K562 (cell line): ENCODE measurements around the gene WWC2. TPM values are rescaled to one million over a fixed set of nuclear protein-coding genes. Genes with fewer than 3 reads are reported as not detected.

Experiments
- AFF4 ChIP-seq: sonication (generic); formaldehyde crosslinking; IDR thresholded peaks from 2 replicates; pipeline ENCODE4 v1.8.0; 2023; ENCODE audit warnings: mild to moderate bottlenecking, missing genetic modification reagents
- CBX2 ChIP-seq: fragments of 200-600 bp; sonication (generic); IDR thresholded peaks from one replicate; pipeline ENCODE4 v1.6.1; 2012; ENCODE audit warnings: mild to moderate bottlenecking, low read length, inconsistent platforms; ENCODE audit not compliant: insufficient read depth, poor library complexity, severe bottlenecking
- DPF2 ChIP-seq: fragments of 450-650 bp; IDR thresholded peaks from 2 replicates; pipeline ENCODE4 v1.6.1; 2016
- FOXO4 ChIP-seq: fragments of 450-650 bp; formaldehyde crosslinking; IDR thresholded peaks from 2 replicates; pipeline ENCODE4 v1.4.0; 2020; ENCODE audit warnings: mild to moderate bottlenecking, moderate library complexity
- GATAD2A ChIP-seq: fragments of 450-650 bp; IDR thresholded peaks from 2 replicates; pipeline ENCODE4 v1.6.1; 2017
- HNRNPH1 ChIP-seq: fragments of 200-400 bp; formaldehyde crosslinking; optimal IDR thresholded peaks from 2 replicates; pipeline ENCODE3; 2017; ENCODE audit warnings: low read depth, mild to moderate bottlenecking, low read length, moderate library complexity
- MIER1 ChIP-seq: fragments of 450-650 bp; IDR thresholded peaks from 2 replicates; pipeline ENCODE4 v1.6.1; 2016; ENCODE audit warnings: antibody characterized with exemption, mild to moderate bottlenecking, low read depth
- MYNN ChIP-seq, 2 experiments: sonication (generic); formaldehyde crosslinking in 1 of 2; IDR thresholded peaks; 2 replicates each; pipeline versions ENCODE4 v1.5.0 to v1.6.1; 2016 to 2020; ENCODE audit warnings: antibody characterized with exemption in 1 of 2, missing genetic modification reagents in 1 of 2
- NFXL1 ChIP-seq: fragments of 450-650 bp; formaldehyde crosslinking; IDR thresholded peaks from 2 replicates; pipeline ENCODE4 v1.4.0; 2021; ENCODE audit warnings: mild to moderate bottlenecking
- PPARD ChIP-seq: fragments of 250-450 bp; sonication (Bioruptor Pico); IDR thresholded peaks from 2 replicates; pipeline ENCODE4 v1.8.0; 2022; ENCODE audit warnings: inconsistent platforms, mild to moderate bottlenecking, moderate library complexity
- RAD21 ChIP-seq, 2 experiments: fragments of 250-450 bp in 1 of 2; fragments of 450-650 bp in 1 of 2; sonication (Bioruptor Pico) in 1 of 2; formaldehyde crosslinking in 1 of 2; IDR thresholded peaks in 1 of 2; conservative IDR thresholded peaks in 1 of 2; 2 replicates each; pipeline versions ENCODE4 v1.4.0 to v1.8.0; 2020 to 2022; ENCODE audit warnings: mild to moderate bottlenecking in 2 of 2, moderate library complexity in 1 of 2
- RB1 ChIP-seq: fragments of 450-650 bp; IDR thresholded peaks from 2 replicates; pipeline ENCODE4 v1.6.1; 2017; ENCODE audit warnings: low read depth, mild to moderate bottlenecking
- THAP12 ChIP-seq: fragments of 250-450 bp; sonication (Bioruptor Pico); IDR thresholded peaks from 2 replicates; pipeline ENCODE4 v1.9.0; 2021; ENCODE audit warnings: mild to moderate bottlenecking, inconsistent platforms
- ZNF133 ChIP-seq: fragments of 250-450 bp; sonication (Bioruptor Pico); IDR thresholded peaks from 2 replicates; pipeline ENCODE4 v1.4.0; 2020; ENCODE audit warnings: mild to moderate bottlenecking
- ZNF3 ChIP-seq: fragments of 250-450 bp; sonication (Bioruptor Pico); IDR thresholded peaks from 2 replicates; pipeline ENCODE4 v1.5.0; 2021; ENCODE audit warnings: mild to moderate bottlenecking, moderate library complexity
- ZNF639 ChIP-seq, 2 experiments: fragments of 200-800 bp in 1 of 2; sonication (Bioruptor generic) in 1 of 2; sonication (generic) in 1 of 2; formaldehyde crosslinking in 1 of 2; IDR thresholded peaks in 1 of 2; conservative IDR thresholded peaks in 1 of 2; 2 replicates each; pipeline versions ENCODE4 v1.5.0 to v1.6.1; 2016 to 2020; ENCODE audit warnings: missing compliant biosample characterization in 1 of 2, missing genetic modification characterization in 1 of 2, missing genetic modification reagents in 1 of 2
- ZNF695 ChIP-seq: fragments of 450-650 bp; formaldehyde crosslinking; IDR thresholded peaks from 2 replicates; pipeline ENCODE4 v1.4.0; 2020; ENCODE audit warnings: mild to moderate bottlenecking, moderate library complexity
- ZNF79 ChIP-seq: fragments of 250-450 bp; sonication (Bioruptor Pico); IDR thresholded peaks from 2 replicates; pipeline ENCODE4 v1.4.0; 2020; ENCODE audit warnings: low read depth, mild to moderate bottlenecking, moderate library complexity
- ZSCAN32 ChIP-seq: fragments of 450-650 bp; formaldehyde crosslinking; IDR thresholded peaks from 2 replicates; pipeline ENCODE4 v1.4.0; 2020; ENCODE audit warnings: mild to moderate bottlenecking, moderate library complexity
- polyA plus RNA-seq, 8 experiments: library from polyadenylated mRNA; depleted of rRNA in 4 of 8; stranded (reverse) in 5 of 8; unstranded in 3 of 8; fragments of >200 nt; fragmentation: Nextera tagmentation in 2 of 8; fragmentation: Illumina TruSeq in 1 of 8; extraction: Ambion mirVana in 2 of 8; extraction: Trizol in 1 of 8; gene quantifications; 2 replicates each; pipeline versions ENCODE4 v1.2.1 to v1.2.3, GENCODE V29; 2011 to 2014; ENCODE audit warnings: inconsistent platforms in 1 of 8, missing spikeins in 1 of 8
- total RNA-seq, 7 experiments: library from RNA; depleted of rRNA in 6 of 7; stranded (reverse); fragments of >200 nt in 6 of 7; fragmentation: Illumina TruSeq in 2 of 7; extraction: Trizol in 2 of 7; gene quantifications; 2 replicates each; pipeline versions ENCODE4 v1.2.1 to v1.2.3, GENCODE V29; 2011 to 2021; ENCODE audit warnings: low replicate concordance in 1 of 7

Gene WWC2
- total and polyA plus RNA-seq, 9 of the 15 experiments (the other 6 are each of a cell fraction or from before 2014, with no cell fraction given): 3.7 to 39.4 (median 19.6) TPM

GRCh38 chr4:183098019-183098722 is 886 bp upstream of the WWC2 start (continued):
- TF ChIP-seq THAP12 (CRISPR knock-in tag) (no peak), ZNF133 (CRISPR knock-in tag) (no peak), ZNF695 (CRISPR knock-in tag) (no peak), ZSCAN32 (CRISPR knock-in tag) (no peak), ZNF79 (no peak), ZNF639 (CRISPR knock-in tag; conservative IDR thresholded peaks at IDR 0.05 in 1 of 2, IDR thresholded peaks at IDR 0.05 in 1 of 2) (no peak), HNRNPH1 (no peak), ZNF3 (CRISPR knock-in tag) (no peak), GATAD2A (no peak), PPARD (no peak), RAD21 (CRISPR knock-in tag; conservative IDR thresholded peaks at IDR 0.05 in 1 of 2, IDR thresholded peaks at IDR 0.05 in 1 of 2) (no peak), MIER1 (no peak), CBX2 (no peak), MYNN (IDR thresholded peaks at IDR 0.05) (no peak), MYNN (CRISPR knock-in tag; IDR thresholded peaks at IDR 0.05) (no peak), RB1 (no peak), AFF4 (CRISPR knock-in tag) (peak; percentile 57; the same call in 1 of the 2 replicates), NFXL1 (CRISPR knock-in tag) (no peak), FOXO4 (CRISPR knock-in tag) (no peak), DPF2 (no peak)
